ENCODE results near the gene SNPH. TPM values are rescaled to one million over a fixed set of nuclear protein-coding genes. Genes with fewer than 3 reads are reported as not detected.

The SNPH gene
- total RNA-seq, 1 donor from 2014 or later, result 11.2 TPM

DNA sequence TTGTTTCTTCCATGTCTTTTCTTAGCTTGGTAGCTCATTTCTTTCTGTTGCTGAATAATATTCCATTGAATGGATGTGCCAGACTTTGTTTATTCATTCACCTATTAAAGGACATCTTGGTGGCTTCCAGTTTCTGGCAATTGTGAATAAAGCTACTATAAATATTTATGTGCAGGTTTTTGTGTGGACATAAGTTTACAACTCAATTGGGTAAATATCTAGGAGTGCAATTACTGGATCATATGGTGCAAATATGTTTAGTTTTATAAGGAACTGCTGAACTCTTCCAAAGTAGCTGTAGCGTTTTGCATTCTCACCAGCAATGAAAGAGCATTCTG, 79.6 kb downstream of the SNPH start:
- Histone ChIP-seq H3K27me3 (ENCODE audit: low read depth) (no peaks in the 10 kb centered on the region), H3K27ac (replicated peaks) (no peak overlapping the region), H3K4me3 (no peak overlapping the region), H3K4me1 (no peaks in the 10 kb centered on the region), H3K36me3 (no peaks in the 10 kb centered on the region), H3K9me3 (replicated peaks) (peaks cover 28% of the 10 kb centered on the region)
- intact Hi-C loops (cut with micrococcal nuclease), result no loop called here
- TF ChIP-seq, protein P1, sequence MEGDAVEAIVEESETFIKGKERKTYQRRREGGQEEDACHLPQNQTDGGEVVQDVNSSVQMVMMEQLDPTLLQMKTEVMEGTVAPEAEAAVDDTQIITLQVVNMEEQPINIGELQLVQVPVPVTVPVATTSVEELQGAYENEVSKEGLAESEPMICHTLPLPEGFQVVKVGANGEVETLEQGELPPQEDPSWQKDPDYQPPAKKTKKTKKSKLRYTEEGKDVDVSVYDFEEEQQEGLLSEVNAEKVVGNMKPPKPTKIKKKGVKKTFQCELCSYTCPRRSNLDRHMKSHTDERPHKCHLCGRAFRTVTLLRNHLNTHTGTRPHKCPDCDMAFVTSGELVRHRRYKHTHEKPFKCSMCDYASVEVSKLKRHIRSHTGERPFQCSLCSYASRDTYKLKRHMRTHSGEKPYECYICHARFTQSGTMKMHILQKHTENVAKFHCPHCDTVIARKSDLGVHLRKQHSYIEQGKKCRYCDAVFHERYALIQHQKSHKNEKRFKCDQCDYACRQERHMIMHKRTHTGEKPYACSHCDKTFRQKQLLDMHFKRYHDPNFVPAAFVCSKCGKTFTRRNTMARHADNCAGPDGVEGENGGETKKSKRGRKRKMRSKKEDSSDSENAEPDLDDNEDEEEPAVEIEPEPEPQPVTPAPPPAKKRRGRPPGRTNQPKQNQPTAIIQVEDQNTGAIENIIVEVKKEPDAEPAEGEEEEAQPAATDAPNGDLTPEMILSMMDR (IDR thresholded peaks at IDR 0.05; ENCODE audit: borderline replicate concordance), result no peak
- no peak for DNase-seq

DNA sequence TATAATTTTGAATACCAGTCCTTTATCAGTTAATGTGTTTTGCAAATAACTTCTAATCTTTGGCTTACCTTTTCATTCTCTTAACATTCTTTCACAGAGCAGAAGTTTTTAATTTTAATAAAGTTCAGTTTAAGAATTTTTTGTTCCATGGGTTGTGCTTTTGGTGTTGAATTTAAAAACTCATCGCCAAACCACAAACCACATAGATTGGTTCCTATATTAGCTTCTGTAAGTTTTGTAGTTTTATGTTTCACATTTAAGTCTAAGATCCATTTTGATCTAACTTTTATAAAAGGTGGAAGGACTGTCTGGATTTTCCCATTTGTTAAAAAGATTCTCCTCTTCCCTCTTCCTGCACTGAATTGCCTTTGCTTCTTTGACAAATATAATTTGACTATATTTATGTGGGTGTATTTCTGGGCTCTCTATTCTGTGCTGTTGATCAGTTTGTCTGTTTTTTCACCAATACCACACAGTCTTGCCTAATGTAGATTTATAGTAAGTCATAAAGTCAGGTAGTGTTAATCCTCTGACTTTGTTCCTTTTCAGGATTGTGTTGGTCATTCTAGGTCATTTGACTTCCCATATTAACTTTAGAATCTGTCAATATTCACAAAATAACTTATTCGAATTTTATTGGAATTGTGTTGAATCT, 80.3 kb downstream of the SNPH start:
- intact Hi-C loops (cut with micrococcal nuclease), result no loop called here
- no peak overlapping the region for H3K27ac ChIP-seq (replicated peaks)
- H3K9me3 ChIP-seq (replicated peaks), result peaks cover 28% of the 10 kb centered on the region
- H3K36me3 ChIP-seq, result no peaks in the 10 kb centered on the region
- H3K27me3 ChIP-seq (ENCODE audit: low read depth), result no peaks in the 10 kb centered on the region
- no peak for DNase-seq
- TF ChIP-seq, protein P1 (IDR thresholded peaks at IDR 0.05; ENCODE audit: borderline replicate concordance), result no peak
- no peak overlapping the region for H3K4me3 ChIP-seq
- no peaks in the 10 kb centered on the region for H3K4me1 ChIP-seq

DNA sequence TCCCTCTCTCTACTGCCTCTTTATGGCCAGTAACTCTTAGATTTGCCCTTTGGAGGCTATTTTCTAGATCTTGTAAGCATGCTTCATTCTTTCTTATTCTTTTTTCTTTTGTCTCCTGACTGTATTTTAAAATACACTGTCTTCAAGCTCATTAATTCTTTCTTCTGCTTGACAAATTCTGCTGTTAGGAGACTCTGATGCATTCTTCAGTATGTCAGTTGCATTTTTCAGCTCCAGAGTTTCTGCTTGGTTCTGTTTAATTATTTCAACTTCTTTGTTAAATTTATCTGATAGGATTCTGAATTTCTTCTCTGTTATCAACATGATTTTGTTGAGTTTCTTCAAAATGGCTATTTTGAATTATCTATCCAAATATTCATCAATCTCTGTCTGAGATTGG, 87.9 kb downstream of the SNPH start:
- no peak for DNase-seq
- TF ChIP-seq, protein P1 (IDR thresholded peaks at IDR 0.05; ENCODE audit: borderline replicate concordance), result no peak
- Histone ChIP-seq H3K4me1 (no peaks in the 10 kb centered on the region), H3K36me3 (peaks cover 37% of the 10 kb centered on the region), H3K9me3 (replicated peaks) (peaks cover 8% of the 10 kb centered on the region), H3K4me3 (no peak overlapping the region), H3K27ac (replicated peaks) (no peak overlapping the region), H3K27me3 (ENCODE audit: low read depth) (no peaks in the 10 kb centered on the region)
- intact Hi-C loops (cut with micrococcal nuclease), result no loop called here

DNA sequence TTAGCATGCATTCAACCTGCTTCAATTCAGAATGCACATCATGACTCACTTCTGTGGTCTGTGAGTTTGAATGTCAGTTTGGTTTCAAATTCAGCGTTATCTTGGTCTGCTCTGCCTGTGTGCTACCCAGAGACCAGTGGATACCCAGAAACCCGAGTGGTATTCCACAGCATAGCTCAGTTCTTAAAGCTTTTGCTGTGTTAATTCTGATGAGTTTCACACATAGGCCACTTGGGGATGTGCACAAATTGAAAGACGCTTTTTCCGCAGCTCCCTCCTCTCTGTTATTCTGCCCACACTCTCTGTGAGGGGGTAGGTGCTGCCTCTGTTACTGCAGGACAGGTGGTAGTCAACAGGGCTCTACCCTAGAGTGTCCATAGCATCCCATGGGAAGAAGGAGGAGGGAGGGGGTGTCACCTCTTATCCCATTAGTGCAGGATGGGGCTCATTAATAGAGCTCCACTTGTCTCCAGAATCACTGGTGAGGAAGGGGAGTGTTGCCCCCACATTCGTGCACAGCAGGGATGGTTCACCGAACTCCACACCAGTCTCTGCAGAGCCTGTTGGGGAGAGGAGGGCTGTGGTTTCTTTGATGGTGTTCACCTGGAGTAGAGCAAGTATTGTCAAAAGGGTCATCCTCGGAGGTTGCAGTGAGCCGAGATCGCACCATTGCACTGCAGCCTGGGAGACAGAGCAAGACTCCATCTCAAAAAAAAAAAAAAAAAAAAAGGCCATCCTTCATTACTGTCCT, 92.0 kb downstream of the SNPH start:
- Histone ChIP-seq H3K36me3 (peaks cover 52% of the 10 kb centered on the region), H3K9me3 (replicated peaks) (no peaks in the 10 kb centered on the region), H3K27me3 (ENCODE audit: low read depth) (no peaks in the 10 kb centered on the region), H3K4me3 (no peak overlapping the region), H3K4me1 (no peaks in the 10 kb centered on the region), H3K27ac (replicated peaks) (no peak overlapping the region)
- TF ChIP-seq, protein P1 (IDR thresholded peaks at IDR 0.05; ENCODE audit: borderline replicate concordance), result no peak
- no peak for DNase-seq
- intact Hi-C loops (cut with micrococcal nuclease), result no loop called here

Other genes with a start within 250 kb of the SNPH start
- gene PSMF1, start 147.7 kb upstream of the SNPH start, total RNA-seq, result 124 TPM
- gene TMEM74B, start 81.3 kb upstream of the SNPH start, total RNA-seq, result 4.2 TPM
- gene C20orf202, start 62.8 kb upstream of the SNPH start, total RNA-seq, result 0.41 TPM
- not detected for gene RAD21L1, start 40.2 kb upstream of the SNPH start, total RNA-seq
- gene SDCBP2, start 62.8 kb downstream of the SNPH start, total RNA-seq, result 2.2 TPM
- 124 TPM for gene FKBP1A, start 126.8 kb downstream of the SNPH start, total RNA-seq
- 56.6 TPM for gene NSFL1C, start 200.6 kb downstream of the SNPH start, total RNA-seq
- 3.2 TPM for gene SIRPB2, start 225.1 kb downstream of the SNPH start, total RNA-seq

Data from left ventricle myocardium inferior (tissue), 1 donor.